Right lobe of liver (tissue), 4 donors: ENCODE data around the gene MDFIC.

Experiments used
- CTCF ChIP-seq, 4 donors: fragments of 200-600 bp in 3 of 4; fragments of 450-650 bp in 1 of 4; IDR thresholded peaks; one replicate each; pipeline versions ENCODE4 v1.5.1 to v1.8.0; 2016 to 2022; ENCODE audit warnings: antibody characterized with exemption in 4 of 4, mild to moderate bottlenecking in 2 of 4
- POLR2A ChIP-seq: fragments of 450-650 bp; IDR thresholded peaks from one replicate; pipeline ENCODE4 v1.6.1; 2017; ENCODE audit warnings: antibody characterized with exemption, mild to moderate bottlenecking
- donor health status: DM: no; HTN: no; CAD: no.
- donor health status: DM: no; HTN: no; CAD: no.
- donor health status: DM: no; HTN: yes; CAD: no.

GRCh38 chr7:115037128-115037802 is 115.4 kb downstream of the MDFIC start:
- TF ChIP-seq CTCF (IDR thresholded peaks at IDR 0.05) (no peak), POLR2A (no peak)
